ENCODE data around the gene ZNF496.
"Not testable (repeated sequence)": the region's sequence is repeated elsewhere in the genome, so short reads cannot be mapped to it uniquely, and the experiment has no call there.

ZNF496 gene

GRCh38 chr1:247371801-247372259, 40.2 kb upstream of the ZNF496 start:
- H3K4me3 ChIP-seq (ENCODE audit: low read length): no peak overlapping the region
- TF ChIP-seq CTCF (conservative IDR thresholded peaks at IDR 0.05; ENCODE audit: low read length): no peak
- DNase-seq (ENCODE audit: low read depth): no peak

GRCh38 chr1:247370786-247371732, 39.4 kb upstream of the ZNF496 start:
- no peak overlapping the region for H3K4me3 ChIP-seq (ENCODE audit: low read length)
- peak; percentile 25 for DNase-seq (ENCODE audit: low read depth)
- TF ChIP-seq CTCF (conservative IDR thresholded peaks at IDR 0.05; ENCODE audit: low read length): no peak

GRCh38 chr1:247368490-247369145, 37.0 kb upstream of the ZNF496 start:
- DNase-seq (ENCODE audit: low read depth): no peak
- no peak for TF ChIP-seq CTCF (conservative IDR thresholded peaks at IDR 0.05; ENCODE audit: low read length)
- H3K4me3 ChIP-seq (ENCODE audit: low read length): no peak overlapping the region

- TF ChIP-seq CTCF (conservative IDR thresholded peaks at IDR 0.05; ENCODE audit: low read length): no peak
- no peak overlapping the region for H3K4me3 ChIP-seq (ENCODE audit: low read length)
- DNase-seq (ENCODE audit: low read depth): no peak
These were observed 36.2 kb upstream of the ZNF496 start for GRCh38 chr1:247367786-247368422.

GRCh38 chr1:247366926-247367645, 35.4 kb upstream of the ZNF496 start:
- no peak for TF ChIP-seq CTCF (conservative IDR thresholded peaks at IDR 0.05; ENCODE audit: low read length)
- no peak overlapping the region for H3K4me3 ChIP-seq (ENCODE audit: low read length)
- DNase-seq (ENCODE audit: low read depth): no peak

GRCh38 chr1:247366345-247366744, 34.7 kb upstream of the ZNF496 start:
- H3K4me3 ChIP-seq (ENCODE audit: low read length); DNase-seq (ENCODE audit: low read depth): not testable (repeated sequence)

GRCh38 chr1:247365023-247365422, 33.4 kb upstream of the ZNF496 start:
- DNase-seq (ENCODE audit: low read depth): no peak
- H3K4me3 ChIP-seq (ENCODE audit: low read length): no peak overlapping the region
- TF ChIP-seq CTCF (conservative IDR thresholded peaks at IDR 0.05; ENCODE audit: low read length): no peak

GRCh38 chr1:247363000-247363399, 31.3 kb upstream of the ZNF496 start:
- DNase-seq (ENCODE audit: low read depth); H3K4me3 ChIP-seq (ENCODE audit: low read length): not testable (repeated sequence)
